Activated CD4-positive, alpha-beta memory T cell treated with anti-CD3 and anti-CD28 coated beads for 36 hours (primary cell): ENCODE data around the gene FTCD. TPM values are rescaled to one million over a fixed set of nuclear protein-coding genes. Genes with fewer than 3 reads are reported as not detected.
A peak's percentile ranks its signal among the peaks of the same experiment; 100 is the strongest.

Experiments
- CTCF ChIA-PET: fragments of 350-600 bp; sonication (Branson Sonifier 250); formaldehyde crosslinking; loops from one replicate; lab custom pipeline; 2021; ENCODE audit warnings: antibody characterized with exemption, inconsistent platforms; lab: Charles Lee
- POLR2A ChIA-PET: fragments of 350-600 bp; sonication (Branson Sonifier 250); formaldehyde crosslinking; loops from one replicate; lab custom pipeline; 2021; ENCODE audit warnings: antibody characterized with exemption; lab: Charles Lee
- DNase-seq: peaks from one replicate; pipeline ENCODE4 v3.0.0-alpha.2; 2020
- H3K27ac Mint-ChIP-seq: one replicate; pipeline ENCODE4 v1.8.0; 2021; ENCODE audit warnings: mixed read lengths
- H3K27me3 Mint-ChIP-seq: one replicate; pipeline ENCODE4 v1.8.0; 2021; ENCODE audit warnings: mixed read lengths
- H3K36me3 Mint-ChIP-seq: one replicate; pipeline ENCODE4 v1.8.0; 2021; ENCODE audit warnings: mixed read lengths
- H3K4me1 Mint-ChIP-seq: one replicate; pipeline ENCODE4 v1.8.0; 2021; ENCODE audit warnings: low read depth, mixed read lengths
- H3K4me3 Mint-ChIP-seq: one replicate; pipeline ENCODE4 v1.8.0; 2021; ENCODE audit warnings: mild to moderate bottlenecking, mixed read lengths
- H3K9me3 Mint-ChIP-seq: one replicate; pipeline ENCODE4 v1.8.0; 2021; ENCODE audit warnings: mixed read lengths
- intact Hi-C: fragments of 100-400 bp; cut with micrococcal nuclease; formaldehyde crosslinking; loops from one replicate; pipeline ENCODE4 v1.15.1; 2023
- total RNA-seq, 2 experiments: library from RNA; stranded (reverse); gene quantifications; one replicate each; pipeline ENCODE4 v1.2.3, GENCODE V29; 2021

The FTCD gene
- total RNA-seq, 2 experiments from 2014 or later = 0.22 TPM; not detected in 1

- CTCF ChIA-PET = no interaction called here
- H3K27me3 Mint-ChIP-seq = no peaks in the 10 kb centered on the region
- H3K4me3 Mint-ChIP-seq = no peak overlapping the region
- no peak overlapping the region for H3K27ac Mint-ChIP-seq
- no peaks in the 10 kb centered on the region for H3K4me1 Mint-ChIP-seq
- POLR2A ChIA-PET = no interaction called here
- intact Hi-C loops = no loop called here
- DNase-seq = no peak
- no peaks in the 10 kb centered on the region for H3K9me3 Mint-ChIP-seq
- no peaks in the 10 kb centered on the region for H3K36me3 Mint-ChIP-seq
These were observed 37.6 kb downstream of the FTCD start for GRCh38 chr21:46117586-46118315.

- CTCF ChIA-PET = no interaction called here
- Mint-ChIP-seq H3K27ac (no peak overlapping the region), H3K4me3 (no peak overlapping the region), H3K27me3 (no peaks in the 10 kb centered on the region), H3K36me3 (no peaks in the 10 kb centered on the region), H3K4me1 (no peaks in the 10 kb centered on the region), H3K9me3 (no peaks in the 10 kb centered on the region)
- intact Hi-C loops = no loop called here
- no peak for DNase-seq
- POLR2A ChIA-PET = no interaction called here
These were observed 38.4 kb downstream of the FTCD start for GRCh38 chr21:46116776-46117585.

GRCh38 chr21:46116189-46116775, 39.1 kb downstream of the FTCD start:
- Mint-ChIP-seq H3K4me3 (no peak overlapping the region), H3K4me1 (no peaks in the 10 kb centered on the region), H3K9me3 (no peaks in the 10 kb centered on the region), H3K27ac (no peak overlapping the region), H3K36me3 (no peaks in the 10 kb centered on the region), H3K27me3 (no peaks in the 10 kb centered on the region)
- intact Hi-C loops = no loop called here
- POLR2A ChIA-PET = no interaction called here
- DNase-seq = no peak
- CTCF ChIA-PET = no interaction called here

- Mint-ChIP-seq H3K27me3 (no peaks in the 10 kb centered on the region), H3K27ac (no peak overlapping the region), H3K36me3 (no peaks in the 10 kb centered on the region), H3K4me3 (no peak overlapping the region), H3K9me3 (no peaks in the 10 kb centered on the region), H3K4me1 (no peaks in the 10 kb centered on the region)
- no peak for DNase-seq
- intact Hi-C loops = no loop called here
- CTCF ChIA-PET = no interaction called here
- POLR2A ChIA-PET = no interaction called here
These were observed 39.8 kb downstream of the FTCD start for GRCh38 chr21:46115441-46116188.

GRCh38 chr21:46114963-46115362, 40.4 kb downstream of the FTCD start:
- intact Hi-C loops = no loop called here
- CTCF ChIA-PET = no interaction called here
- no peaks in the 10 kb centered on the region for H3K36me3 Mint-ChIP-seq
- no peaks in the 10 kb centered on the region for H3K9me3 Mint-ChIP-seq
- no peak for DNase-seq
- POLR2A ChIA-PET = no interaction called here
- no peaks in the 10 kb centered on the region for H3K27me3 Mint-ChIP-seq
- no peak overlapping the region for H3K27ac Mint-ChIP-seq
- H3K4me1 Mint-ChIP-seq = no peaks in the 10 kb centered on the region
- H3K4me3 Mint-ChIP-seq = no peak overlapping the region

- Mint-ChIP-seq H3K36me3 (no peaks in the 10 kb centered on the region), H3K27me3 (no peaks in the 10 kb centered on the region), H3K4me1 (no peaks in the 10 kb centered on the region), H3K4me3 (no peak overlapping the region), H3K27ac (no peak overlapping the region), H3K9me3 (peaks cover under 1% of the 10 kb centered on the region)
- POLR2A ChIA-PET = no interaction called here
- DNase-seq = peak; percentile 2
- intact Hi-C loops = no loop called here
- CTCF ChIA-PET = no interaction called here
These were observed 41.7 kb downstream of the FTCD start for GRCh38 chr21:46113497-46114176.

GRCh38 chr21:46112725-46113215, 42.6 kb downstream of the FTCD start:
- Mint-ChIP-seq H3K4me3 (no peak overlapping the region), H3K27me3 (no peaks in the 10 kb centered on the region), H3K27ac (no peak overlapping the region), H3K4me1 (no peaks in the 10 kb centered on the region), H3K9me3 (peaks cover 9% of the 10 kb centered on the region), H3K36me3 (no peaks in the 10 kb centered on the region)
- intact Hi-C loops = no loop called here
- ChIA-PET CTCF (no interaction called here), POLR2A (no interaction called here)
- DNase-seq = peak; percentile 1

GRCh38 chr21:46111857-46112724, 43.3 kb downstream of the FTCD start:
- POLR2A ChIA-PET = no interaction called here

GRCh38 chr21:46111193-46111571, 44.2 kb downstream of the FTCD start:
- H3K4me3 Mint-ChIP-seq = no peak overlapping the region
- H3K36me3 Mint-ChIP-seq = peaks cover 4% of the 10 kb centered on the region
- H3K27me3 Mint-ChIP-seq = peaks cover 1% of the 10 kb centered on the region
- no peaks in the 10 kb centered on the region for H3K4me1 Mint-ChIP-seq
- DNase-seq = no peak
- intact Hi-C loops = no loop called here
- H3K9me3 Mint-ChIP-seq = peaks cover 16% of the 10 kb centered on the region
- H3K27ac Mint-ChIP-seq = no peak overlapping the region
- POLR2A ChIA-PET = no interaction called here
- CTCF ChIA-PET = no interaction called here

More at GRCh38 chr21:46111857-46112724, 43.3 kb downstream of the FTCD start:
- Mint-ChIP-seq H3K4me1 (no peaks in the 10 kb centered on the region), H3K9me3 (peaks cover 15% of the 10 kb centered on the region), H3K36me3 (peaks cover 4% of the 10 kb centered on the region), H3K27me3 (no peaks in the 10 kb centered on the region), H3K4me3 (no peak overlapping the region), H3K27ac (no peak overlapping the region)
- intact Hi-C loops = no loop called here
- CTCF ChIA-PET = no interaction called here
- peak; percentile 5 for DNase-seq

- Mint-ChIP-seq H3K27me3 (peaks cover 1% of the 10 kb centered on the region), H3K4me1 (no peaks in the 10 kb centered on the region), H3K9me3 (peaks cover 16% of the 10 kb centered on the region), H3K4me3 (no peak overlapping the region), H3K36me3 (peaks cover 4% of the 10 kb centered on the region), H3K27ac (no peak overlapping the region)
- ChIA-PET POLR2A (no interaction called here), CTCF (no interaction called here)
- intact Hi-C loops = no loop called here
- DNase-seq = peak; percentile 4
These were observed 44.7 kb downstream of the FTCD start for GRCh38 chr21:46110499-46111192.
